NCI-H1694 (cell line): Measurements from ENCODE around the gene PLCZ1.
"Not testable (repeated sequence)": the region's sequence is repeated elsewhere in the genome, so short reads cannot be mapped to it uniquely, and the experiment has no call there.

Experiments used
- DNase-seq: peaks from one replicate; lab custom pipeline; 2025; lab: John Stamatoyannopoulos, UW

PLCZ1 gene

GRCh38 chr12:18700271-18700670, 37.5 kb downstream of the PLCZ1 start:
- no peak for DNase-seq

- no peak for DNase-seq
Measured at GRCh38 chr12:18696971-18697602, 40.7 kb downstream of the PLCZ1 start.

- DNase-seq, result not testable (repeated sequence)
Measured at GRCh38 chr12:18693986-18694385, 43.8 kb downstream of the PLCZ1 start.

- DNase-seq, result no peak
Measured at GRCh38 chr12:18690653-18691052, 47.2 kb downstream of the PLCZ1 start.

GRCh38 chr12:18689771-18690170, 48.0 kb downstream of the PLCZ1 start:
- no peak for DNase-seq

GRCh38 chr12:18684430-18684829, 53.4 kb downstream of the PLCZ1 start:
- no peak for DNase-seq

- no peak for DNase-seq
Measured at GRCh38 chr12:18683327-18684013, 54.3 kb downstream of the PLCZ1 start.

GRCh38 chr12:18681818-18682217, 56.0 kb downstream of the PLCZ1 start:
- DNase-seq, result no peak

GRCh38 chr12:18676996-18677588, 60.7 kb downstream of the PLCZ1 start:
- no peak for DNase-seq

GRCh38 chr12:18676141-18676540, 61.7 kb downstream of the PLCZ1 start:
- DNase-seq, result no peak

GRCh38 chr12:18658829-18659228, 79.0 kb downstream of the PLCZ1 start:
- no peak for DNase-seq

GRCh38 chr12:18658179-18658578, 79.6 kb downstream of the PLCZ1 start:
- DNase-seq, result no peak

- no peak for DNase-seq
Measured at GRCh38 chr12:18655351-18655750, 82.5 kb downstream of the PLCZ1 start.

GRCh38 chr12:18653465-18653864, 84.3 kb downstream of the PLCZ1 start:
- no peak for DNase-seq

- DNase-seq, result no peak
Measured at GRCh38 chr12:18652596-18652995, 85.2 kb downstream of the PLCZ1 start.

- DNase-seq, result no peak
Measured at GRCh38 chr12:18651525-18651924, 86.3 kb downstream of the PLCZ1 start.

- DNase-seq, result no peak
Measured at GRCh38 chr12:18646286-18646890, 91.4 kb downstream of the PLCZ1 start.

GRCh38 chr12:18644564-18644963, 93.2 kb downstream of the PLCZ1 start:
- DNase-seq, result no peak

GRCh38 chr12:18643681-18644080, 94.1 kb downstream of the PLCZ1 start:
- no peak for DNase-seq

GRCh38 chr12:18640321-18640955, 97.4 kb downstream of the PLCZ1 start:
- DNase-seq, result no peak

- no peak for DNase-seq
Measured at GRCh38 chr12:18634382-18634781, 103.4 kb downstream of the PLCZ1 start.
